ENCODE results near the gene CLCN6. TPM values are rescaled to one million over a fixed set of nuclear protein-coding genes. Genes with fewer than 3 reads are reported as not detected.
A peak's percentile ranks its signal among the peaks of the same experiment; 100 is the strongest.

CLCN6 gene
- total and polyA plus RNA-seq, 2 of the 13 experiments (the other 11 are each of a cell fraction or from before 2014, with no cell fraction given): 14.9 to 19.3 TPM

- no peak for TF ChIP-seq ZNF24 (IDR thresholded peaks at IDR 0.05)
- peak; percentile 100 for TF ChIP-seq ERF (CRISPR knock-in tag; IDR thresholded peaks at IDR 0.05)
- peak; percentile 79 for TF ChIP-seq GATAD2A (CRISPR knock-in tag; IDR thresholded peaks at IDR 0.05)
- 0 out of 2 replicates have a peak, but pooled peaks have one; percentile 45 for TF ChIP-seq HIVEP1 (CRISPR knock-in tag; IDR thresholded peaks at IDR 0.05)
- TF ChIP-seq JDP2 (CRISPR knock-in tag; IDR thresholded peaks at IDR 0.05; ENCODE audit: borderline replicate concordance): peak; percentile 74; the same call in 1 of the 2 replicates
- TF ChIP-seq PCBP2 (optimal IDR thresholded peaks at IDR 0.05; ENCODE audit: low read depth, low read length, poor library complexity, severe bottlenecking): no peak
- TF ChIP-seq ZNF567 (CRISPR knock-in tag; IDR thresholded peaks at IDR 0.05; ENCODE audit: borderline replicate concordance): no peak
- peak; percentile 70; the same call in 1 of the 2 replicates for TF ChIP-seq ZBTB8A (CRISPR knock-in tag; IDR thresholded peaks at IDR 0.05; ENCODE audit: borderline replicate concordance, low read depth)
- peak; percentile 98 for TF ChIP-seq ZFP36L2 (CRISPR knock-in tag; IDR thresholded peaks at IDR 0.05)
- TF ChIP-seq ZNF563 (CRISPR knock-in tag; IDR thresholded peaks at IDR 0.05): peak; percentile 93; the same call in 1 of the 2 replicates
- TF ChIP-seq GTF3A (CRISPR knock-in tag; conservative IDR thresholded peaks at IDR 0.05): no peak
- TF ChIP-seq SMC3 (IDR thresholded peaks at IDR 0.05; ENCODE audit: low read length): no peak
- TF ChIP-seq, protein P1, sequence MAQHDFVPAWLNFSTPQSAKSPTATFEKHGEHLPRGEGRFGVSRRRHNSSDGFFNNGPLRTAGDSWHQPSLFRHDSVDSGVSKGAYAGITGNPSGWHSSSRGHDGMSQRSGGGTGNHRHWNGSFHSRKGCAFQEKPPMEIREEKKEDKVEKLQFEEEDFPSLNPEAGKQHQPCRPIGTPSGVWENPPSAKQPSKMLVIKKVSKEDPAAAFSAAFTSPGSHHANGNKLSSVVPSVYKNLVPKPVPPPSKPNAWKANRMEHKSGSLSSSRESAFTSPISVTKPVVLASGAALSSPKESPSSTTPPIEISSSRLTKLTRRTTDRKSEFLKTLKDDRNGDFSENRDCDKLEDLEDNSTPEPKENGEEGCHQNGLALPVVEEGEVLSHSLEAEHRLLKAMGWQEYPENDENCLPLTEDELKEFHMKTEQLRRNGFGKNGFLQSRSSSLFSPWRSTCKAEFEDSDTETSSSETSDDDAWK (CRISPR knock-in tag; IDR thresholded peaks at IDR 0.05): no peak
- peak; percentile 92 for TF ChIP-seq RFXAP (CRISPR knock-in tag; IDR thresholded peaks at IDR 0.05; ENCODE audit: borderline replicate concordance)
- TF ChIP-seq REXO4 (CRISPR knock-in tag; IDR thresholded peaks at IDR 0.05; ENCODE audit: borderline replicate concordance): 0 out of 2 replicates have a peak, but pooled peaks have one; percentile 61
- TF ChIP-seq MYNN (CRISPR knock-in tag; IDR thresholded peaks at IDR 0.05; ENCODE audit: low read depth): peak; percentile 90; the same call in 1 of the 2 replicates
- TF ChIP-seq ZSCAN29 (CRISPR knock-in tag; conservative IDR thresholded peaks at IDR 0.05): peak; percentile 79; the same call in 1 of the 2 replicates
- TF ChIP-seq ZNF546 (CRISPR knock-in tag; conservative IDR thresholded peaks at IDR 0.05): peak; percentile 95
- peak; percentile 95 for TF ChIP-seq MLXIP (CRISPR knock-in tag; IDR thresholded peaks at IDR 0.05; ENCODE audit: borderline replicate concordance)
- peak; percentile 84; the same call in 1 of the 2 replicates for TF ChIP-seq ZIK1 (CRISPR knock-in tag; IDR thresholded peaks at IDR 0.05; ENCODE audit: borderline replicate concordance, low read depth)
- TF ChIP-seq STAT5B (CRISPR knock-in tag; IDR thresholded peaks at IDR 0.05): peak; percentile 98
- no peak for TF ChIP-seq ZNF260 (CRISPR knock-in tag; IDR thresholded peaks at IDR 0.05; ENCODE audit: borderline replicate concordance, low read depth)
- TF ChIP-seq KLF15 (CRISPR knock-in tag; IDR thresholded peaks at IDR 0.05; ENCODE audit: borderline replicate concordance): peak; percentile 90; the same call in 1 of the 2 replicates
- peak; percentile 96 for TF ChIP-seq ISX (CRISPR knock-in tag; conservative IDR thresholded peaks at IDR 0.05)
- TF ChIP-seq ARID2 (CRISPR knock-in tag; IDR thresholded peaks at IDR 0.05; ENCODE audit: borderline replicate concordance): peak; percentile 60; the same call in 1 of the 2 replicates
- peak; percentile 96 for TF ChIP-seq TMF1 (CRISPR knock-in tag; IDR thresholded peaks at IDR 0.05; ENCODE audit: low read depth)
- no peak for TF ChIP-seq HNRNPL (IDR thresholded peaks at IDR 0.05; ENCODE audit: low read depth, low read length)
Observed at GRCh38 chr1:11858968-11859871, 53.2 kb downstream of the CLCN6 start (continued).

Data from HepG2 (cell line).